NCI-H1694 treated with DMSO at 0.1 percent for 48 hours (cell line): ENCODE data around the gene ZNF804B.

Experiments used
- DNase-seq: peaks from one replicate; lab custom pipeline; 2025; lab: John Stamatoyannopoulos, UW

ZNF804B gene

GRCh38 chr7:88835147-88835728 lies 75.7 kb downstream of the ZNF804B start:
- DNase-seq, result peak; percentile 32

- DNase-seq, result no peak
These were observed 82.7 kb downstream of the ZNF804B start for GRCh38 chr7:88842201-88842600.

GRCh38 chr7:88845091-88845490 lies 85.6 kb downstream of the ZNF804B start:
- no peak for DNase-seq

- DNase-seq, result no peak
These were observed 91.7 kb downstream of the ZNF804B start for GRCh38 chr7:88851220-88851619.

- no peak for DNase-seq
These were observed 99.8 kb downstream of the ZNF804B start for GRCh38 chr7:88859288-88859687.

GRCh38 chr7:88866265-88866863 lies 106.9 kb downstream of the ZNF804B start:
- DNase-seq, result no peak

GRCh38 chr7:88867158-88867557 lies 107.7 kb downstream of the ZNF804B start:
- no peak for DNase-seq

- DNase-seq, result no peak
These were observed 109.0 kb downstream of the ZNF804B start for GRCh38 chr7:88868456-88868855.

GRCh38 chr7:88881136-88881535 lies 121.6 kb downstream of the ZNF804B start:
- no peak for DNase-seq

- no peak for DNase-seq
These were observed 125.6 kb downstream of the ZNF804B start for GRCh38 chr7:88885131-88885530.

- no peak for DNase-seq
These were observed 129.2 kb downstream of the ZNF804B start for GRCh38 chr7:88888684-88889083.

- DNase-seq, result no peak
These were observed 151.0 kb downstream of the ZNF804B start for GRCh38 chr7:88910516-88910915.

- DNase-seq, result no peak
These were observed 153.4 kb downstream of the ZNF804B start for GRCh38 chr7:88912852-88913251.

GRCh38 chr7:88915615-88916014 lies 156.1 kb downstream of the ZNF804B start:
- DNase-seq, result no peak

- no peak for DNase-seq
These were observed 160.1 kb downstream of the ZNF804B start for GRCh38 chr7:88919478-88920131.

GRCh38 chr7:88922944-88923343 lies 163.4 kb downstream of the ZNF804B start:
- DNase-seq, result no peak

GRCh38 chr7:88928276-88928675 lies 168.8 kb downstream of the ZNF804B start:
- DNase-seq, result no peak

GRCh38 chr7:88929719-88930118 lies 170.2 kb downstream of the ZNF804B start:
- no peak for DNase-seq

GRCh38 chr7:88933285-88933684 lies 173.8 kb downstream of the ZNF804B start:
- DNase-seq, result no peak

GRCh38 chr7:88942815-88943501 lies 183.5 kb downstream of the ZNF804B start:
- no peak for DNase-seq

GRCh38 chr7:88951826-88952225 lies 192.3 kb downstream of the ZNF804B start:
- DNase-seq, result no peak

- no peak for DNase-seq
These were observed 204.9 kb downstream of the ZNF804B start for GRCh38 chr7:88964418-88964817.

GRCh38 chr7:88965371-88965770 lies 205.9 kb downstream of the ZNF804B start:
- DNase-seq, result no peak
